Nephron (organoid): ENCODE measurements around the gene PCBD1.
"Not testable (repeated sequence)": the region's sequence is repeated elsewhere in the genome, so short reads cannot be mapped to it uniquely, and the experiment has no call there.

ENCODE experiments used
- H3K27ac Mint-ChIP-seq, 3 experiments: 2 replicates each; pipeline ENCODE4 v1.8.0; 2020; ENCODE audit warnings: mixed read lengths in 3 of 3, mild to moderate bottlenecking in 2 of 3, moderate library complexity in 1 of 3
- H3K27me3 Mint-ChIP-seq: 2 replicates; pipeline ENCODE4 v1.8.0; 2021; ENCODE audit warnings: low read depth, mild to moderate bottlenecking, moderate library complexity, mixed read lengths
- H3K36me3 Mint-ChIP-seq: 2 replicates; pipeline ENCODE4 v1.8.0; 2020; ENCODE audit warnings: low read depth, mixed read lengths
- H3K4me1 Mint-ChIP-seq: 2 replicates; pipeline ENCODE4 v1.8.0; 2020; ENCODE audit warnings: mixed read lengths
- H3K4me3 Mint-ChIP-seq, 3 experiments: 2 replicates each; pipeline ENCODE4 v1.8.0; 2020; ENCODE audit warnings: mild to moderate bottlenecking in 3 of 3, mixed read lengths in 3 of 3, moderate library complexity in 2 of 3
- H3K9me3 Mint-ChIP-seq: 2 replicates; pipeline ENCODE4 v1.8.0; 2020; ENCODE audit warnings: mixed read lengths
- CTCF ChIP-seq, 3 experiments: fragments of 200-600 bp; sonication (generic); IDR thresholded peaks; one replicate each; pipeline ENCODE4 v1.5.0; 2021; ENCODE audit warnings: antibody characterized with exemption in 3 of 3; ENCODE audit not compliant: unreplicated experiment in 3 of 3

Gene PCBD1

GRCh38 chr10:70920519-70920918, 32.2 kb upstream of the PCBD1 start:
- Mint-ChIP-seq H3K9me3 (no peaks in the 10 kb centered on the region), H3K36me3 (no peaks in the 10 kb centered on the region)

GRCh38 chr10:70919906-70920305, 31.5 kb upstream of the PCBD1 start:
- not testable (repeated sequence) for H3K36me3 Mint-ChIP-seq, H3K27ac Mint-ChIP-seq, H3K4me3 Mint-ChIP-seq, H3K9me3 Mint-ChIP-seq
- H3K27me3 Mint-ChIP-seq, result peaks cover 20% of the 10 kb centered on the region
- peaks cover 18% of the 10 kb centered on the region for H3K4me1 Mint-ChIP-seq

More at GRCh38 chr10:70920519-70920918, 32.2 kb upstream of the PCBD1 start:
- peaks cover 24% of the 10 kb centered on the region for H3K4me1 Mint-ChIP-seq
- H3K4me3 Mint-ChIP-seq, result no peak overlapping the region
- TF ChIP-seq CTCF (IDR thresholded peaks at IDR 0.05; ENCODE audit: unreplicated experiment in 3 of 3), result no peak
- H3K27ac Mint-ChIP-seq, result no peak overlapping the region
- peaks cover 20% of the 10 kb centered on the region for H3K27me3 Mint-ChIP-seq

- H3K9me3 Mint-ChIP-seq, result no peaks in the 10 kb centered on the region
- no peak for TF ChIP-seq CTCF (IDR thresholded peaks at IDR 0.05; ENCODE audit: unreplicated experiment in 3 of 3)
- H3K36me3 Mint-ChIP-seq, result no peaks in the 10 kb centered on the region
- no peak overlapping the region for H3K27ac Mint-ChIP-seq
- no peak overlapping the region for H3K4me3 Mint-ChIP-seq
- peaks cover 20% of the 10 kb centered on the region for H3K4me1 Mint-ChIP-seq
- H3K27me3 Mint-ChIP-seq, result peaks cover 17% of the 10 kb centered on the region
These were observed 30.6 kb upstream of the PCBD1 start for GRCh38 chr10:70918851-70919530.

DNA sequence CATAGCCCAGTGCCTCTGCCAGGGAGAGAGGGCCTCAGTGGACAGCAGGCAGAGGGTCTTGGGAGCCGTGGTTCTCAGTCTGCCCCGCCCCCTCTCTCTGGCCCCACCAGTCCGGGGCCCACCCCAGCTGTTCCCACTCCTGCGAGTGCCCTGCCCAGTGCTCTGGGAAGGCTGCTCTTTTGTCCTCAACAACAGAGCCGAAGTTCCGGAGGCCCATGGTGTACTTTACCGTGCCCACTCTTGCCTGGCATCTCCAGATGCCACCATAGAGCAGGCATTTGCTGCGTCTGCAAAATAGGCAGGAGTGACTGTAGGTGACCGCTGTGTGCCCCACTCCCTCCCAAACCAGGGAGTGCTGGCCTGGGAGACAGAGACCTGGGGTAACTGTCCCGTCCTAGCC, 29.3 kb upstream of the PCBD1 start:
- Mint-ChIP-seq H3K4me3 (no peak overlapping the region), H3K9me3 (no peaks in the 10 kb centered on the region), H3K27me3 (peaks cover 20% of the 10 kb centered on the region), H3K27ac (no peak overlapping the region), H3K36me3 (no peaks in the 10 kb centered on the region), H3K4me1 (peaks cover 34% of the 10 kb centered on the region)
- TF ChIP-seq CTCF (IDR thresholded peaks at IDR 0.05; ENCODE audit: unreplicated experiment in 3 of 3), result no peak

GRCh38 chr10:70917226-70917625, 28.9 kb upstream of the PCBD1 start:
- H3K4me1 Mint-ChIP-seq, result peaks cover 35% of the 10 kb centered on the region
- H3K27ac Mint-ChIP-seq, result peak overlapping the region in 1 of 3 experiments; percentile 29
- no peaks in the 10 kb centered on the region for H3K9me3 Mint-ChIP-seq
- peaks cover 21% of the 10 kb centered on the region for H3K27me3 Mint-ChIP-seq
- no peak overlapping the region for H3K4me3 Mint-ChIP-seq
- no peak for TF ChIP-seq CTCF (IDR thresholded peaks at IDR 0.05; ENCODE audit: unreplicated experiment in 3 of 3)
- no peaks in the 10 kb centered on the region for H3K36me3 Mint-ChIP-seq

DNA sequence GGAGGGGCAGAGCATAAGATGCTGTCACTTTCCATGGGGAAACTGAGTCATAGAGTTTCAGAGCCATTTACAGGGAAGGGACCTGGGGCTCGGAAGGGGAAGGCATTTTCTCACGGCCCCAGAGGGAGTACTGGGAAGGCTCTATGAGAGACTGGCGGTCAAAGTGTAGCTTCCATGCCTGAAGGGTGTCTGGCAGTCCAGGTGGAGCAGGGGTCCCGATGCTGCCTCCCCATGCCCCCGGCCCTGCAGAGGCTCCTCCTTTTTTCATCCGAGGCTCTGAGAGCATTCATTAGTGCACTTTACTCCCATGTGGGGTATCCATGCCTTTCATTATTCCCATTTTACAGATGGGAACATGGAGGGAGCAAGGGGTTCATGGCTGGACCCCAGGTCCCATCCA, 27.9 kb upstream of the PCBD1 start:
- H3K27ac Mint-ChIP-seq, result no peak overlapping the region
- TF ChIP-seq CTCF (IDR thresholded peaks at IDR 0.05; ENCODE audit: unreplicated experiment in 3 of 3), result no peak

More for the DNA sequence above, 27.9 kb upstream of the PCBD1 start:
- Mint-ChIP-seq H3K36me3 (no peaks in the 10 kb centered on the region), H3K9me3 (no peaks in the 10 kb centered on the region), H3K4me1 (peaks cover 35% of the 10 kb centered on the region), H3K27me3 (peaks cover 22% of the 10 kb centered on the region), H3K4me3 (no peak overlapping the region)
